ENCODE data around the gene FNBP1.

Gene FNBP1

GRCh38 chr9:130041648-130042405 is 1.2 kb downstream of the FNBP1 start (continued):
- TF ChIP-seq ZNF645 (tag by site-specific recombination; IDR thresholded peaks at IDR 0.05) (no peak), PRDM4 (tag by site-specific recombination; IDR thresholded peaks at IDR 0.05) (peak; percentile 71; the same call in 1 of the 2 replicates), GFI1B (tag by site-specific recombination; IDR thresholded peaks at IDR 0.05) (peak; percentile 73; the same call in 1 of the 2 replicates), ZNF335 (tag by site-specific recombination; conservative IDR thresholded peaks at IDR 0.05) (peak; percentile 88), ZNF239 (tag by site-specific recombination; IDR thresholded peaks at IDR 0.05) (no peak), KLF9 (tag by site-specific recombination; IDR thresholded peaks at IDR 0.05; ENCODE audit: low read depth) (no peak), ZBTB7A (tag by site-specific recombination; IDR thresholded peaks at IDR 0.05; ENCODE audit: low read depth) (0 out of 2 replicates have a peak, but pooled peaks have one; percentile 13), SALL2 (tag by site-specific recombination; IDR thresholded peaks at IDR 0.05; ENCODE audit: borderline replicate concordance) (no peak), ZNF549 (tag by site-specific recombination; IDR thresholded peaks at IDR 0.05) (no peak), ZBTB20 (tag by site-specific recombination; IDR thresholded peaks at IDR 0.05) (peak; percentile 85), ZNF830 (tag by site-specific recombination; IDR thresholded peaks at IDR 0.05; ENCODE audit: low read depth) (no peak), ZBTB8A (tag by site-specific recombination; IDR thresholded peaks at IDR 0.05) (peak; percentile 54), ZNF558 (tag by site-specific recombination; IDR thresholded peaks at IDR 0.05) (no peak), ZBTB10 (tag by site-specific recombination; IDR thresholded peaks at IDR 0.05) (peak; percentile 64; the same call in 1 of the 2 replicates), SP3 (tag by site-specific recombination; IDR thresholded peaks at IDR 0.05) (peak; percentile 35; the same call in 1 of the 2 replicates), HOXC10 (CRISPR knock-in tag; IDR thresholded peaks at IDR 0.05) (no peak), ZBTB21 (tag by site-specific recombination; IDR thresholded peaks at IDR 0.05) (no peak), ZNF274 (IDR thresholded peaks at IDR 0.05; ENCODE audit: low read length) (no peak), ZNF274 (tag by site-specific recombination; IDR thresholded peaks at IDR 0.05; ENCODE audit: borderline replicate concordance) (no peak), PRDM6 (tag by site-specific recombination; IDR thresholded peaks at IDR 0.05) (no peak), ZSCAN5A (tag by site-specific recombination; IDR thresholded peaks at IDR 0.05) (no peak), FEZF1 (tag by site-specific recombination; IDR thresholded peaks at IDR 0.05) (peak; percentile 70), ZNF366 (tag by site-specific recombination; conservative IDR thresholded peaks at IDR 0.05) (0 out of 2 replicates have a peak, but pooled peaks have one; percentile 15), ZNF654 (tag by site-specific recombination; IDR thresholded peaks at IDR 0.05; ENCODE audit: low read depth) (no peak), ZNF10 (tag by site-specific recombination; IDR thresholded peaks at IDR 0.05) (peak; percentile 48; the same call in 1 of the 2 replicates), ZNF175 (tag by site-specific recombination; IDR thresholded peaks at IDR 0.05) (no peak), ZFHX2 (tag by site-specific recombination; conservative IDR thresholded peaks at IDR 0.05) (peak; percentile 74), ZNF747 (tag by site-specific recombination; IDR thresholded peaks at IDR 0.05) (no peak), ZNF114 (tag by site-specific recombination; IDR thresholded peaks at IDR 0.05) (no peak), ZSCAN16 (tag by site-specific recombination; IDR thresholded peaks at IDR 0.05) (no peak), ZNF169 (tag by site-specific recombination; IDR thresholded peaks at IDR 0.05) (no peak), ZNF76 (tag by site-specific recombination; IDR thresholded peaks at IDR 0.05; ENCODE audit: borderline replicate concordance, low read depth) (no peak)
